Renal cortex interstitium (tissue), 15 donors: Measurements from ENCODE around the gene GJB4. TPM values are rescaled to one million over a fixed set of nuclear protein-coding genes. Genes with fewer than 3 reads are reported as not detected.
"Not testable (repeated sequence)": the region's sequence is repeated elsewhere in the genome, so short reads cannot be mapped to it uniquely, and the experiment has no call there.

ENCODE experiments used
- DNase-seq, 11 donors: peaks; one replicate each; pipeline ENCODE4 v3.0.0-alpha.2; 2013; ENCODE audit warnings: low read depth in 9 of 11, low spot score in 4 of 11; ENCODE audit errors: extremely low read depth in 1 of 11
- long read RNA-seq, 16 experiments: transcript quantifications; one replicate each; lab custom pipeline, GENCODE V29; 2026
- polyA plus RNA-seq, 3 donors: library from polyadenylated mRNA; unstranded; fragments of 120-200 nt; gene quantifications; one replicate each; pipeline ENCODE4 v1.2.1, GENCODE V29; 2013; ENCODE audit not compliant: insufficient read length in 3 of 3

GJB4 gene
- under 1 TPM; 0.12 to 0.36 (median 0.33) TPM for polyA plus RNA-seq
- long read RNA-seq, donor 1 = 0 reads
- long read RNA-seq, donor 2 = 0 reads
- long read RNA-seq, donor 3 = 0 reads
- long read RNA-seq, donor 4 = 0 reads
- long read RNA-seq, donor 5 = 0 reads
- long read RNA-seq, donor 6 = 0 reads
- long read RNA-seq, donor 7 = 0 reads
- long read RNA-seq, donor 8 = 0 reads
- long read RNA-seq, donor 9 = 0 reads
- long read RNA-seq, donor 10 = 0 reads
- long read RNA-seq, donor 11 = 0 reads
- long read RNA-seq, donor 12 = 0 reads
- long read RNA-seq, donor 13 = 0 reads
- long read RNA-seq, donor 14 = 0 reads
- long read RNA-seq, donor 15 = 0 reads
- long read RNA-seq, donor 16, partial matches to known transcripts = 0 of 1 reads
- long read RNA-seq, donor 16, other reads (novel, unspliced or antisense) = 0 of 1 reads

DNA sequence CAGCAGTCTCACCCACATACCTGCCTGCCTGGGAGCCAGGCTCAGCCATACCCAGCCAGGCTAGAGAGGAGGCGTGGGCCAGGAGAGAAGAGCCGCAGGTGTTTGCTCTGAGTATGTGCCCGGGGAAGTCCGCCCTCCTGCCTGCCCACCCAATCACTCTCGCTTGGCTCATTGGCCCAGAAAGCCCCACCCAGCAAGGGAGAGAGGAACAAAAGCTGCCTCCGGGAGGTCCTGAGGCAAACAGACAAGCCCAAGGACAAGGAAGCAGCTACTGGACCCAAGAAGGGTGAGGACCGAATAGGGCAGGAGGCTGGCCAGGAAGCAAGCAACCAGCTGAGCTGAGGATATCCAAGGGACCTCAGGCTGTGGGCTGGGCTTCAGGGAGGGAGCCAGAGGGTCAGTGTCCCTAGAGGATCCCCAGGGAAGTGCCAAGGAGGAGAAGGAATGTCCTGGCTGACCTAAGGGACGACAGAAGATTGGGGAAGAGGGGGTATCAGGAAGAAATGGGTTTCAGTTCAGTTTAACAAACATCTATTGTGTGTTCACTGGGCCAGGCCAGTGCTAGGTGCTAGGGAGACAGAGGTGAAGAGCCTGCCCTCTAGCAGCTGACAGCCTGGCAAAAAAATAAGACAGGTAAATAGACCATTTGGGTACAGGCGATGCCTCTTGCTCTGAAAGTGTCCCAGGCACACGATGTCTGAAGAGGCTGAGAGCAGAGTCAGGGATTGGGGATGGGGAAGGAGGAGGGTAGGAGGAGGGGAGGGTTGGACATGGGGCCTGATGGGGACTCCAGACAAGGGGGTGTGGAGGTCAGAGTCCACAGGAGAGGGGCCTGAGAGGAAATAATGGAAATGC, at the start of gene GJB4:
Gene GJB4, plus strand, starts transcription at position 238 of the 855 bp plus-strand sequence. CDS start 1,515 bp downstream, outside the sequence.
- DNase-seq = no peak

DNA sequence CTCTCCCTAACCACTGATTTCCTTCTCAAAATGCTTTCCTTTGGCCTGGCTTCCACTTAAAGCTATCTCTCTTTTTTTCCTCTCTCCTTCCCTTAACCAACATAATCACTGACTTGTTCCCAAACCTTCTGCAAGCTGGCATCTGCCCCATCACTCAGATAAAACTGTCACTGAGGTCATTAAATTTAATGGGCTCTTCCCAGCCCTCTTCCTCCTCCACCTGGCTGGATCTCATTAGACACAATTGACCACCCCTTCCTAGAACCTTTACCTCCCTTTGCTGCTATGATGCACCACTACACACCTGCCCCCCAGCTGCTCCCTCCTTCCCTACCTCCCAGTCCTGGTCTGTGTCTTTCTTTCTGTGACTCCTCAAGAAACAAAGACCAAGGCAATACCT, 48.7 kb upstream of the GJB4 start:
- peak in 7 of 11 donors; percentile 8 to 51 (median 39) for DNase-seq

DNA sequence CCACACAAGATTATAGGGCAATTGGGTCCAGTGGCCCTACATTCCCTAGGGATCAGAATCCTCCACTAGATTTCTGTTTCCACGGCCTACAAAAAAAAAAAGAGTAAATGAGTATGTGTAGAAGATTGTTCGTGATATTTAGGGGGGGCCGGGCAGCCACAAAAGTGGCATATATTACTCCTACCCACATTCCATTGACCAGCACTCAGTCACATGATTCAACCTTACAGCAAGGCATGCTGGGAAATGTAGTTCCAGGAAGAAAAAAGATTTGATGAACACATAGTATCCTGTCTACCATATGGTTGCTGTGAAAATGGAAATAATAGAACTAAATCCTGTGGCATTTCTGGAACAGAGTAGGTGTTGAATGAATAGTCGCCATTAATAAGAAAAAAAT, 48.1 kb upstream of the GJB4 start:
- DNase-seq = no peak

DNA sequence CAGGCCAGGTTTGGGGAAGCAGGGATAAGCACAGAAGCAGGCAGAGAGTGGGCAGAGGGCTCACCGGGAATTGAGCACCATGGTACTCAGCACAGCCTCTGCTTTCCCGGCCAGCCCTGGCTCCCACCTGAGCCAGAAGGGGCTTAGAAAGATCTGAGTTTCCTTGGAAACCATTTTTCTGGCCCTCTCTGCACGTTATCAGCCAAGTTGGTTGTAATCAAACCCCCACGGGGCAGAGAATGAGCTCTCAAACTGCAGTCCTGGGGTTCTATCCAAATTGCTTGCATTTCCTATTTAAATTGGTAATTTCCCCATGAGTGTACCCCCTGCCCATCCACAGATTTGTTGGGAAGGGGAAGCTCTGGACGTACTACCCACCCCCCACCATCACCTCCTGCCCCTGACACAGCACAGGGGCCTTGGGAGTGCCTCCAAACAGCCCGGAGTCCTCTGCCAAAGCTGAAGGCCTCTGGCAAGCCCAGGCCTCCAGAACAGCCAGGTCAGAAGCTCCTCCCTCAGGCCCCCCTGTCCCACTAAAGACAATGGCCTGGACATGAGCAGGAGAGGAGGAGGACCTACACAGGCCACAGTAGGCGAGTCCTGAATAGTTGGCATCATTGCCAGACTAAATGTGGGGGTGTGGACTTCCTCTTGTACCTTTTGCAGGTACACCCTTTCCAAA, 47.4 kb upstream of the GJB4 start:
- no peak for DNase-seq

DNA sequence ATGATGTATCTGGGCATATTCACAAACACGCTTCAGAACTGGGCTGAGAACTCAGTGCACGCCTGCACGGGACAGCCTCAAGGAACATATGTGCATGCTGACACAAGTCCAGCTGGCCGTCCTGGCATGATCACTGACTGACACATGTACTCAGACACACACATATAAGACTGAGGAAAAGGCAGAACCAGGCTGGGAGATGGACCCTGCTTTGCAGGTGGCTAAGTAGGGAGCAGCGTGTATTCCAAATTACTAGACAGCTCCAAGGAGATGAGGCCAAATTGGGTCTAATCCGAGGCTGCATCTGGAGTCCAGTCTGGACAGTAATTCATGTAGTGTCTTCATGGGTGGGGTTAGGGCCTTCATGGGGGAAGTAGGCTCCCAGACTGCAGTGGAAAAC, 46.1 kb upstream of the GJB4 start:
- no peak for DNase-seq

DNA sequence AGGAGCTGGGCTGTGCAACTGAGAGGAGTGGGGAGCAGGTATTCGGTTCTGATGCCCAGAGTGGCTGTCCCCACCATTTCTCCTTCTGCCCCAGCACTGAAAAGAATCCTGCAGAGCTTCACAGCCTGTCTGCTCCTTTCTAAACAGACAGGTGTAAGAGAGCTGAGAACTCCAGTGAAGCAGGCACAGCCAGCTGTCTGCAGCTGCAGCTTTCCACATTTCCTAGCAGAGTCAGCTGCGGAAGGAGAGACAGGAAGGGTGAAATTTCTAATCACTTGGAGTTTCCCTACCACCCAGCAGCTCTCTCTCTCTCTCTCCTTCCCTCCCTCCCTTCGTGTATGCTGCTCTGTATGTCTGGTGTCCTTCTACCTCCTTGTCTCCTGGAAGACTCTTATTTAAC, 45.2 kb upstream of the GJB4 start:
- DNase-seq = peak in 1 of 11 donors; percentile 14

DNA sequence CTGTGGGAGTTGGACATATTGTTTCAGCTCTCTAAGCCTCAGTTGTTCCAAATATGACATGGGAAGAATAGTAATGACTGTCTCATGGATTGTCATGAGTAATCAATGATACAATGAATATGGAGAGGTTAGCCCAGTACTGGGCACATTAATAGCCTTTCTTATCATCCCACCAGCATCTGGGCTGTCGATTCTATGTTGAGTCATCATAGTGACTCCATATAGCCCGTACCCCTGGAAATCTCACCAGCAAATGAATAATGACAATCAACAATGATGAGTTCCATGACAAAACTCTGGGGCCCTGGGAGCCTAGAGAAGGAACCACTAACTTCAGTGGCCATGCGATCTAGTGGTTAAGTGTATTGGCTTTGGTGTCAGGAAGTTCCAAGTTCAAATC, 44.4 kb upstream of the GJB4 start:
- DNase-seq = no peak

DNA sequence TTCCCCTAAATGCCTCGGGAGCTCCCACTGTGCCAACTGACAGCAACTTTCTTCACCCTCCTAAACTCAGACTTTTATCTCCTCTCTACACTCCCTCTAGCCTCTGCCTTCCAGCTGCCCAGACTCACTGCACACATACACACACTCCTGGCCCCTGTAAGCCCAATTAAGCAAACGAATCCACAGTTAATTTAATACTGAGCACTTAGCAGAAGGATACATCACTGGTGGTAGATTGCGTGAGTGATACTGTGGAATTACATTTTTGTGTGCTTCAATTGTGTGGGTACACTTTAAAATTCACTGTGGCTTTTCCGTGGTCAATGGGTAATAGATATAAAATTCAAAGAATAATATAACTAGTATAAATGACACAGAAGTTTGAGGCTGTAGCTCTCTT, 38.3 kb upstream of the GJB4 start:
- DNase-seq = no peak

DNA sequence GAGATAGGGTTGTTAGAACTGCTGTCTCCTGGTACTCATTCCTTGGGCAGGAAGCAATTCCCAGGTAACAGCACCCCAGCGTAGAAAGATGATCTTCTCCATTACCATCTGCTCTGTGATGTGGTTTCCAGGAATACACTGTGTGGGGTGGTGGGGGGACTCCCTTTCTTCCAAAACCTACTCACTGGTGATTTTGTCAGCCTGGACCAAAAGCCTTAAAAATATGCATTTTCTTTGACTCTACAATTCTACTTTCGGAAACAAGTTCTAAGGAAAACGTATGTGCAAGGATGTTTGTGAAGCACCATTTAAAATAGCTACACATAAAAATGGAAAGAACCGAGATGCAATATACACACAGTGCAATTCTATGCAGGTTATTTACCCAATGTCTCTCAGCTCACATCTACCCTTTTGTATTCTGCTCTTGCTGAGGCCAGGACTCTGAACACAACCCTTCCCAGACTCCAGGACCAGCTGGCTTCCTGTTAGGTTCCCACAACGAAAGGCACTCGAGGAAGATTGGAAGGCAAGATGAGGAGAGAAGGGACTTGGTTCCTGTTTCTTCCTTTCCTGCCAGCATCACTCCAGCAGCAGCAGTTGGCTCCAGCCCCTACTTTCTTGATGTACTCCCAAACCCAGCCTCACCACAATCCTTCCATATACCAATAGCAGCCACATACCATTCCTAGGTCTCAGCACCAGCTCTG, 37.7 kb upstream of the GJB4 start:
- no peak for DNase-seq

DNA sequence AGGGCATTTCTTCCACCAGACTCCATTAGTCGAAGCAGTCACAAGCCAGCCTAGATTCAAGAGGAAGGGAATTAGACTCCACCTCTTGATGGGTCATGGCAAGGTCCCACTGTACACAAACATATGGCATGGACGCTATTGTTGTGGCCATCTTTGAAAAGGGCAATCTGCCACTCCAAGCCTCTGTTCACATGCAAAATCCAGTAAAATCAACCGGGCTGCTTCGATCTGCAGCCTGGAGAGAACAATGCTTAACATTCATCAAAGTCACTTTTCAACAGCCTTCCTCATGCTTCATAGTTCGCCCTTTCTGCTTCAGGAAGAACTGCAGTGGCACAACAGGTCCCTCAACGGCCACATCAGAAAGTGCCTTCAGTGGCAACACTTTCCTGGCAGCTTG, 32.7 kb upstream of the GJB4 start:
- DNase-seq = no peak

DNA sequence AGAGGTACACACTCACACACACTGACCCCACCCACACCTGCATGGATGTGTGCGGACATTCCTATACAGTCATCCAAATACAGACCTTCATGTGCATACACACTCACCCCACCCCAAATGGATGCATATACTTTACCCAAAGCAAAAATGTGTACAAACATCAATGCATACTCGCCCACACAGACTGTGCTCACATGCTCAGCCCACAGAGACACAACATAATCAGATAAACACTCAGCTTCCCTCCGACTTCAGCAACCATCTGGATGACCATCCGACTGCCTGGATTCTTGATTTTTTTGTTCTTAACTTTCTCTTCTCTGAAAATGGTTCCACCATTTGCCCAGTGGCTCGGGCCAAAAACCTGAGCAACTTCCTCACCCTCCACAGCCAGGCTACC, 29.1 kb upstream of the GJB4 start:
- no peak for DNase-seq

DNA sequence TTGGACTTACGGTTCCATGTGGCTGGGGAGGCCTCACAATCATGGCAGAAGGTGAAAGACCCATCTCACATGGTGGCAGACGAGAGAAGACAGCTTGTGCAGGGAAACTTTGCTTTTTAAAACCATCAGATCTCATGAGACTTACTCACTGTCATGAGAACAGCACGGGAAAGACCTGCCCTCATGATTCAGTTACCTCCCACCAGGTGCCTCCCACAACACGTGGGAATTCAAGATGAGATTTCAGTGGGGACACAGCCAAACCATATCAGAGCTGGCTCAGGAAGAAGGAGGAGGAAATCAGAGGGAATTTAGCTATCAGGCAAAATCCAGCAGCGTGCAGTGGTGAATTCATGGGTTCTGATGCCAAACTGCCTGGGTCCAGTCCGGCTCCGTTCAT, 26.7 kb upstream of the GJB4 start:
- DNase-seq = not testable (repeated sequence)

DNA sequence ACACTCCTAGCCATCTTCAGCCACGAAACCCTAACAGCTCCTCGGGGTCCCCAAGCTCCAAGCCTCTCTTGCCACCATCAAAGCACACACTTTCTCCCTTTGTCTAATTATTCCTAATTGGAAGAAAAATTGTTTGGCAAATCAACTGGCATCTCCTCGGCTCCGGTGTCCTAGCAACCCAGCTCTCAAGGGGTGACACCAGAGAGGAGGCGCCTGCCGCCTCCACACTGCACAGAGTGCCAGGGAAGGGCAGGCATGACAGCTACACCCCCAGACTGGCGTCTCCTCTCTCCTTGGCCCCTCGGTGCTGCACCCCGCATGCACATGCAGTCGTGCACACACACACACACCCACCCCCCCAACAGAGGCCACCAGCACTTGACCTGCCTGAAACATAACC, 22.8 kb upstream of the GJB4 start:
- DNase-seq = no peak

DNA sequence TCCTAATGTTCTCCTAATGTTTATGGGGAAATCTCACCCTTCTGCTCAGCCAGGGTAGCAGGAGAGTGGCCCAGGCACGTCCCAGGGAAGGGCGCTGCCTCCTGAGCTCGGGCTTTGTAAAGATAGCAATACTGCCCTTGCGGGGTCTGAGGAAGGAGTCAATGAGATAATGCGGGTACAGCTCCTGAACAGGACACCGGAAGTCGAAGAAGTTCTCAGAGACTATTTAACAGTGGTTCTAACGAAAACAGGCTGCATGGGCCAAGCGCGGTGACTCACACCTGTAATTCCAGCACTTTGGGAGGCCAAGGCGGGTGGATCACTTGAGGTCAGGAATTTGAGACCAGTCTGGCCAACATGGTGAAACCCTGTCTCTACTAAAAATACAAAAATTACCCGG, 22.3 kb upstream of the GJB4 start:
- not testable (repeated sequence) for DNase-seq

DNA sequence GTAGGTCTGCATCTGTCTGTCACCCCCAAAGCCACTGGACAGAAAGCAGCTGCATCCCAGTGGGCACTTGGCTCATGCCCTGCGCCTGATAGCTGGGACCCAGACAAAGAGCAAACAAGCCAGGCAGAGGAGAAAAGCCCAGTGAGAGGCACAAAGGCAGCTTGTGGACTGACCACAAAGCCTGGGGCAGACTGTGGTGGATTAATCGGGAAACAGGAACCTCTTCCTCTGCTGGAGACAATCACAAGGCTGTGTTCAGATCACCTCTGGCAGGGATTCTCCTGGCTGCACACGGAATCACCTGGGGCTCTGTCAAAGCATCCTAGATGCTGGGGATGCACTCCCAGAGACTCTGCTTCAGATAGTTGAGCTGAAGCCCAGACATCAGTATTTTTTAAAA, 19.9 kb upstream of the GJB4 start:
- no peak for DNase-seq

DNA sequence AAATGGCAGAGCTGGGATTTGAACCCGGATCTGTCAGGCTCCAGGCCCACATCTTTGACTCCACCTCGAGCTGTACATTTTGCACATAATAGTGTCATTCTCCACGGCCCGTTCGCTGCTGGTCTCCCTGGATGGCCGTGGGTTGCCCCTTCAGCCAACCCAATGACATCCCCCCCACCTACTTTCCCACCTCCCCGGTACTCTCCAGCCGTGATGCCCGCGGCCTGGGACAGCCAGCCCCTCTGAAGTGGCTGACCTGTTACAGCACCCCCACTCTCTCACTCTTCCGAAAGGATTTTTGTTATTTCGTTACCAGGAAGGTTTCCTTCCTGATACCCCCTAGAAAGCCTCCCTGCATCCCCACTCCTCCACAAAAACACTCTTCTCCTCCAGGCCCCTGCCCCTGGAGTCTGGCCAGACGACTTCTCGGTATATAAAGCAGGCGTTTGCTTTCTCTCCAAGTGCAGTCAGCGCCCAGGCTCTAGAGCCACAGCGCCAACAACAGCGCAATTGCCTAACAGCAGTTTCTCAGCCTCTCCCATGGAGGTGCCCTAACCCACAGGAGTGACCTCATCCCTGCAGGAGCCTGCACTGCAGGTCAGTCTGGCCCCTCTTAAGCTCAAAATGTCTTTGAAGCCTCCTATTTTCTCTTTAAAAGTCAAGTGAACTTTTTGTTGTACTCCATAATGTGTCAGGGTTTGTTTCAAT, 19.2 kb upstream of the GJB4 start:
- DNase-seq = peak in 3 of 11 donors; percentile 19 to 24 (median 20)

DNA sequence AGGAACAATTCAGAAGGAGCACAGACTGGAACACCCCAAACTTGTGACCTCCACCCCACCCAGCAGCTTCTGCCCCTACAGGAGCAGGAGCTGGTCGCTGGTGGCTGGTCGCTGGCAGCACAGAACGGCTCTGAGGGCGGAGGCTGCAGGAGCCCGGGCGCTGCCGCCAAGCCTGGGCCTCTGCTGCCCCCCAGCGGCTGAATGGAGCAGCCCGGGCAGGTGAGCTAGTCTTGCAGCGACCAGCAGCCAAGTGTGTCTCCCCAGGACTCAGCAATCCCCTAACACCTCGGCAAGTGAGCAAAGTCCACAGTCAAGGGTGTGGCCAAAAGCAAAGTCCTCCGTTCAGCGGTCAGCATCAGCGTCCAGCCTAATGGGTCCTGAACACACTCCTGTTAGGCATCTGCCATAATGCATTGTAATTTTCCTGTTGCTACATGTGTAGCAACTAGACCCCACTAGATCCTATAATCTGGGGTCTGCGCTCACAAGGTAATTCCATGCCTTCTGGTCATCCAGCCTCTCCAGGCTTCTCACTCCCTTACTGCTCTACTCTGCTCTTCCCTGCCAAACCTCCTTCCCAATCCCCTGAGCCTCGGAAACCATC, 16.8 kb upstream of the GJB4 start:
- peak; percentile 15 to 63 (median 55) for DNase-seq

DNA sequence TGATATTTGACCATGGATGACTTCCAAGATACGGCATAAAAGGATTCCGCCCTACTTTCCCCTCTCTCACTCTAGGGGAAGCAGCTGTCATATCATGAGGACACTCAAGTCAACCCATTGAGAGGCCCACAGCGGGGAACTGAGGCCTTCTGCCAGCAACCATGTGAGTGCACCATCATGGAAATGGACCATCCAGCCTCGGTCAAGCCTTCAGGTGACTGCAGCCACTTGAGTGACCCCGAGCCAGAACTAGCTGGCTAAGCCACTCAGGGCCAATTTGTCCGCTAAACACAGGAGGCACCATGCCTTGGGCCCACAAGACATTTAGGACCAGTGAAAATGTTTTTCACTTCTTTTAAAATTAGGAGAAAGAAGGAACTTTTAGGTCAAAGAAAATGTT, 15.8 kb upstream of the GJB4 start:
- no peak for DNase-seq
